Measurements from ENCODE around the gene SP5. TPM values are rescaled to one million over a fixed set of nuclear protein-coding genes. Genes with fewer than 3 reads are reported as not detected.
"Not testable (repeated sequence)": the region's sequence is repeated elsewhere in the genome, so short reads cannot be mapped to it uniquely, and the experiment has no call there.

Gene SP5
- total RNA-seq: not detected

DNA sequence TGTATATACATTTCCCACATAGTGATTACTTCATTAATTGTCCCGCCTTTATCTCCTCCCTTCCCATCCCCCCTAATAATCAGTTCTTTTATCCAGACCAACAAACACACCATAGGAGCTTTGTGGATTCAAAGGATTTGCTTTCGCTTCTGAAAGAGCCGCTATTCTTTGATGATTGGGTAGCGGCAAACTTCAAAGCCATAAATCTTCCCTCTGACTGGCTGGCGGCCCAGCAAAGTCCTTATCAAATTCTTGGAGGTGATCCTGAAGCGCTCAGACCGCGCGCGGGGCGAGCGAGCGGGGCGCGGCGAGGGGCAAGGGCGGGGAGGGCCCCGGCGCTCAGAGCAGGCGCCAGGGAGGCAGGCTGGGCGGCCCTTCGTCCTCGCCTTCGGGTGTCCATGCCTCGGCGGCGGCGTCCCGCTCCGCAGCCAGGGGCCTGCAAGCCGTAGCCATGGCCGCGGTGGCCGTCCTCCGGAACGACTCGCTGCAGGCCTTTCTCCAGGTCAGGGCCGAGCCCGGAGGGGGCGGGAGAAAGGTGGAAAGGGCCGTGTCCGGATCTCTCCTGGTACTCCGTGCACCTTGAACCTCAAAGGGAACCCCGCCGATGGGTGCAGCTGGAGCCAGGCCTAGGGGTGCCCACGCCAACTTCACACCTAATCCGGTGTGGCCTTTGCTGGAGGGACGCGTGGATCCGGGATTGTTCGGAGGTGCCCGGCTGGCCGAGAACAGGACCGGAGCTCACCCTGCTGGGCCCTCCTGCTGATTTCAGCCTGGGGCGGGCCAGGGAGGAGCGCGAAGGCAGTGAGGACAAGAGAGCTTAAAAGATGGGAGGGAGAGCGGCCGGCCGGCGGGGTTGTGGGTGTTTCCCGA lies at the start of gene SP5:
SP5 (plus strand) TSS at position 276 of the 870 bp plus-strand sequence; CDS start at position 452, 176 bp downstream.
- Mint-ChIP-seq H3K4me1 (peaks cover 25% of the 10 kb centered on the region), H3K36me3 (no peaks in the 10 kb centered on the region), H3K27me3 (peaks cover 82% of the 10 kb centered on the region), H3K9me3 (no peaks in the 10 kb centered on the region), H3K27ac (no peak within 1 kb of the TSS), H3K4me3 (peak within 1 kb of the TSS; percentile 69)
- DNase-seq: peak; percentile 44

DNA sequence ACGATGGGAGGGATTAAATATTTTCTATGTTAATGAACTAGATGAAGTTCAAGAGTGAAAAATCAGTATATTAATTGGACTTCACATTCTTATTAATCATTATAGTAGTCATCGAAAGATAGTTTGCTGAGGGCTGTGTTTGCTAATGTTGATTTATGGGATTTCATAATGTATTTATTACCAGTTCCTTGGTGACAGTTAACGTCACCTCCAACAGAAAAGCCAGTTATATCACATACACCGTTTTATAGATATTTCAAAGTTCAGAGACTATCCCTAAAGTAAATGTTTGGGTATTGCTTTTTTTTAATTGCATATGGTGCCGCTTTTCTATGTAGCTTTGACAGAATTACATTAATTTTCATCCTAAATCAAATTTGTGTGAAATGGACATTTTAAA lies 49.4 kb upstream of the SP5 start:
- no peak for DNase-seq

GRCh38 chr2:170669909-170670308 lies 45.2 kb upstream of the SP5 start:
- Mint-ChIP-seq H3K4me1 (no peaks in the 10 kb centered on the region), H3K4me3 (no peak overlapping the region), H3K27me3 (peaks cover 4% of the 10 kb centered on the region), H3K27ac (no peak overlapping the region), H3K9me3 (no peaks in the 10 kb centered on the region), H3K36me3 (no peaks in the 10 kb centered on the region)
- no peak for DNase-seq

More for the DNA sequence above, 49.4 kb upstream of the SP5 start:
- Mint-ChIP-seq H3K36me3 (no peaks in the 10 kb centered on the region), H3K4me3 (no peak overlapping the region), H3K27me3 (peaks cover 4% of the 10 kb centered on the region), H3K9me3 (no peaks in the 10 kb centered on the region), H3K4me1 (no peaks in the 10 kb centered on the region), H3K27ac (no peak overlapping the region)

DNA sequence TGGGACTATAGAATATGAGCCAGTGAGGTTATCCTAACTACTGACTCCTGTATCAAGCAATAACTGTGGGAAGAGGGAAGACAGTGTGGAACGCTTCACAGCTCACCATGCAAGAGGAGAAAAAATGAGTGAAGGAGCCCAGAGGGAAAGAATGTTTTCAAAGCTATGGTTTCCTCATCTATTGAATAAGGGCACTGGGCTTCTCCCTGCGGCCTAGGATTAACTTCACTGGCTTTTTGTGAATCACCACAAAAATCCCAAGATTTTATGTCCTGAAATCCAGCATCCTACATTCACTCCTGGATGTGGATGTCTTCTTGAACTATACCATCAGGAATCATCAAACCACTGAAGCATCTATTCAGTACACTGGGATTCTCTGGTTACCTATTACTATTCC lies 44.5 kb upstream of the SP5 start:
- no peaks in the 10 kb centered on the region for H3K4me1 Mint-ChIP-seq
- DNase-seq: no peak

DNA sequence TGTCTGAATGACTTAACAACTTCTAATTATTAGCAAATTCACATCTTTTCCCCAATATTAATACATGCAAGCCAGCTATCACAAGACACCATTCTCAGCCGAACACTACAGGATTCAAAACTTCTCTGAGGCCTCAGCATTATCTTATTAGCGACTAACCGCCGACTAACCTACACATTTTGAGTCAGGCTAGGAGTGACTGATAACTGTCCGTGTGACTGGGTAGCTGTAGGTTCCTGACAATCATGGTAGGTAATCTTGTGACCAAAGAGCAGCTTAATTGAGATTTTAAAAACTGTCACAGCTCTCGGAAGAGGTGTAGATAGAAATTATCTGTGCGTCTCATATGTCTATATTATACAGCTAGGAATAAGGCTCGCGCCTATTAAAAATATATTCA lies 44.1 kb upstream of the SP5 start:
- H3K27me3 Mint-ChIP-seq: peaks cover 4% of the 10 kb centered on the region

More for the DNA sequence above, 44.5 kb upstream of the SP5 start:
- Mint-ChIP-seq H3K36me3 (no peaks in the 10 kb centered on the region), H3K4me3 (no peak overlapping the region), H3K27ac (no peak overlapping the region), H3K27me3 (peaks cover 4% of the 10 kb centered on the region), H3K9me3 (no peaks in the 10 kb centered on the region)

DNA sequence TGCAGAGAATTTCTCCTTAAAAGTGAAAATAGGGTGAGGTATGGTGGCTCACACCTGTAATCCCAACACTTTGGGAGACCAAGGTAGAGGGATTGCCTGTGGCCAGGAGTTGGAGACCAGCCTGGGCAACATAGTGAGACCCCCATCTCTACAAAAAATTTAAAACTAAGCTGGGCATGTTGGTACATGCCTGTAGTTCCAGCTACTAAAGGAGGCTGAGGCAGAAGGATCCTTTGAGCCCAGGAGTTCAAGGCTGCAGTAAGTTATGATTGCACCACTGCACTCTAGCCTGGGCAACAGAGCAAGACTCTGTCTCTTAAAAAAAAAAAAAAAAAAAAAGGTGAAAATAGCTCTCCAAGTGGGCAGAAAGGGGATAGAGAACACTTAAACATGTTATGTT lies 40.9 kb upstream of the SP5 start:
- H3K36me3 Mint-ChIP-seq, H3K9me3 Mint-ChIP-seq, H3K4me1 Mint-ChIP-seq, H3K27me3 Mint-ChIP-seq, H3K27ac Mint-ChIP-seq, DNase-seq, H3K4me3 Mint-ChIP-seq: not testable (repeated sequence)

More for the DNA sequence above, 44.1 kb upstream of the SP5 start:
- Mint-ChIP-seq H3K9me3 (no peaks in the 10 kb centered on the region), H3K4me3 (no peak overlapping the region), H3K36me3 (no peaks in the 10 kb centered on the region), H3K4me1 (no peaks in the 10 kb centered on the region), H3K27ac (no peak overlapping the region)
- no peak for DNase-seq

- Mint-ChIP-seq H3K4me1 (no peaks in the 10 kb centered on the region), H3K4me3 (no peak overlapping the region), H3K36me3 (no peaks in the 10 kb centered on the region), H3K27me3 (peaks cover 3% of the 10 kb centered on the region), H3K27ac (no peak overlapping the region), H3K9me3 (no peaks in the 10 kb centered on the region)
- DNase-seq: no peak
Observed at GRCh38 chr2:170675701-170676100, 39.4 kb upstream of the SP5 start.

- Mint-ChIP-seq H3K36me3 (no peaks in the 10 kb centered on the region), H3K27me3 (peaks cover 6% of the 10 kb centered on the region), H3K27ac (no peak overlapping the region), H3K4me3 (no peak overlapping the region), H3K4me1 (no peaks in the 10 kb centered on the region), H3K9me3 (no peaks in the 10 kb centered on the region)
- DNase-seq: no peak
Observed at GRCh38 chr2:170679607-170680079, 35.5 kb upstream of the SP5 start.

DNA sequence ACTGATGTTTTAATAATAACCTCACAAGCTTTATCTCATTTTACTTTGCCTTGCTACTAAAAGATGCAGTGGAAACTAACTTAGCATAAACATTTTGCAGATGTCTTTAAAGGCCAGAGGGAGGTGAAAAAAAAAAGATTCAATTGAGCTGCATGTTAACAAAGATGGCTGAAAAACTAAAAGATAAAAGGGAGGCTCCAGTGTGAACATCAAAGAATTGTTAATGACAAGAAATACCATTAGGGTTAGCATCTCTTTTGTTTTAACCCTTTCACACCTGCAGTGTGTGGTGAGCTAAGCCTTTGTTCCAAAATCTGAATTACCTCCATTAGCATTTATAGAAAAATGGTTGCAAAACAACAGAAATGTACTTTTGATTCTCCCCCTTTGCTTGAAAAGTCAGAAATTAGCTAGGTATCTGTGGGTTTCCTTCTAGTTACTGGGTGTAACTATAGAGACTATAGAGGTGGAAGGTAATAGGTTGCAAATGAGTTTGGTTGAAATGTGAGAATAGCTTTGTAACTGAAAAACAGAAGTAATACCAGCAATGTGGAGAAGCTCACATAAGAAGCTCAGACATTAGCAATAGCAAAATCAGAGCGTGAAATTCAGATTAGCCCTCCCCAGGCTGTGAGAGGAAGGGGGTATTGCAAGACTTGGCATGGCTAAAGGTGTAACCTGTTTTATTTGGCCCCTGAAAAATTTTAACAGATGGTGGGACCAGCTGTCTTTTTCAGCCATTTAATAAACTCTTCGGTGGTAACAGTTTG lies 34.8 kb upstream of the SP5 start:
- Mint-ChIP-seq H3K27me3 (peaks cover 6% of the 10 kb centered on the region), H3K4me1 (no peaks in the 10 kb centered on the region), H3K36me3 (no peaks in the 10 kb centered on the region), H3K4me3 (no peak overlapping the region), H3K27ac (no peak overlapping the region), H3K9me3 (no peaks in the 10 kb centered on the region)
- DNase-seq: no peak

- no peak overlapping the region for H3K27ac Mint-ChIP-seq
- no peak for DNase-seq
- no peaks in the 10 kb centered on the region for H3K36me3 Mint-ChIP-seq
- peaks cover 6% of the 10 kb centered on the region for H3K27me3 Mint-ChIP-seq
- no peak overlapping the region for H3K4me3 Mint-ChIP-seq
- H3K4me1 Mint-ChIP-seq: no peaks in the 10 kb centered on the region
- no peaks in the 10 kb centered on the region for H3K9me3 Mint-ChIP-seq
Observed at GRCh38 chr2:170681311-170681710, 33.8 kb upstream of the SP5 start.

- no peaks in the 10 kb centered on the region for H3K9me3 Mint-ChIP-seq
- peaks cover 4% of the 10 kb centered on the region for H3K27me3 Mint-ChIP-seq
- H3K27ac Mint-ChIP-seq: no peak overlapping the region
- DNase-seq: no peak
- no peaks in the 10 kb centered on the region for H3K4me1 Mint-ChIP-seq
- H3K4me3 Mint-ChIP-seq: no peak overlapping the region
- no peaks in the 10 kb centered on the region for H3K36me3 Mint-ChIP-seq
Observed at GRCh38 chr2:170685591-170685990, 29.5 kb upstream of the SP5 start.

DNA sequence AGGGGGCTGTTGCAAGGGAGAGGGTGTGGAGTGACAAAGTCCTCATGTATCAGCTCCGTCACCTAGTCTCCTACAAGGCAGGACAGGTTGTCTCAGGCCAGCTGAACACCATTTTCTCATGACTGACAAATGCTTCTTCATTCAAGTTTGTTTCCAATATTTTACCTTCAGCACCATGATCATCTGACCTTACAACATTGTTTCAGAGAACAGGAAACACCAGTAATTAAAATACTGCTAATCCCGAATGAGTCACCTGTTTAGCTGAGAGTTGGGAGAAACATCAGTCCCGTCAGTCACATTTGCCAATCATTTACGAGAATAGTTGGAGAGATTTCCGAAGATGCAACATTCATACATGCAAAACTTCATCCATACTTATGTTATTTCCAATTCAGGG lies 25.7 kb upstream of the SP5 start:
- H3K36me3 Mint-ChIP-seq: no peaks in the 10 kb centered on the region
- no peak overlapping the region for H3K4me3 Mint-ChIP-seq
- no peaks in the 10 kb centered on the region for H3K9me3 Mint-ChIP-seq
- H3K4me1 Mint-ChIP-seq: no peaks in the 10 kb centered on the region
- no peaks in the 10 kb centered on the region for H3K27me3 Mint-ChIP-seq
- H3K27ac Mint-ChIP-seq: no peak overlapping the region
- DNase-seq: no peak

- no peak for DNase-seq
- Mint-ChIP-seq H3K4me1 (no peaks in the 10 kb centered on the region), H3K27me3 (no peaks in the 10 kb centered on the region), H3K36me3 (no peaks in the 10 kb centered on the region), H3K9me3 (no peaks in the 10 kb centered on the region), H3K4me3 (no peak overlapping the region), H3K27ac (no peak overlapping the region)
Observed at GRCh38 chr2:170690640-170691039, 24.5 kb upstream of the SP5 start.

DNA sequence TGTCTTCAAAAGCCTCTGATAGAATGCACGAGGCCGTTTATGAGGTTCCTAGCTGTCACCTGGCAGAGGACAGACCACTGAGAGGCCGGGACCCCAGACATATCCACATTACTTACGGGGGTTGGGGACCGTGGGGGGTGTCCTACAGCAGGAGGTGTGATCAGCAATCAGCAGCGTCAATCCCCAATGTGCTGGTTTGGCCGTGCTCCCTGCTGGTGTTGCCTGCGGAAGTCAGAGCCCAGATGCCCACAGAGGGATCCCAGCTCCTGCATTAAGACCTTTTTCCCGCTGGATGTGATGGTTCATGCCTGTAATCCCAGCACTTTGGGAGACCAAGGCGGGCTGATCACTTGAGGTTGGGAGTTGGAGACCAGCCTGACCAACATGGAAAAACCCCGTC lies 20.8 kb upstream of the SP5 start:
- H3K4me1 Mint-ChIP-seq: no peaks in the 10 kb centered on the region
- no peak for DNase-seq
- H3K27ac Mint-ChIP-seq: no peak overlapping the region
- no peak overlapping the region for H3K4me3 Mint-ChIP-seq
- no peaks in the 10 kb centered on the region for H3K36me3 Mint-ChIP-seq
- H3K9me3 Mint-ChIP-seq: no peaks in the 10 kb centered on the region
- no peaks in the 10 kb centered on the region for H3K27me3 Mint-ChIP-seq

DNA sequence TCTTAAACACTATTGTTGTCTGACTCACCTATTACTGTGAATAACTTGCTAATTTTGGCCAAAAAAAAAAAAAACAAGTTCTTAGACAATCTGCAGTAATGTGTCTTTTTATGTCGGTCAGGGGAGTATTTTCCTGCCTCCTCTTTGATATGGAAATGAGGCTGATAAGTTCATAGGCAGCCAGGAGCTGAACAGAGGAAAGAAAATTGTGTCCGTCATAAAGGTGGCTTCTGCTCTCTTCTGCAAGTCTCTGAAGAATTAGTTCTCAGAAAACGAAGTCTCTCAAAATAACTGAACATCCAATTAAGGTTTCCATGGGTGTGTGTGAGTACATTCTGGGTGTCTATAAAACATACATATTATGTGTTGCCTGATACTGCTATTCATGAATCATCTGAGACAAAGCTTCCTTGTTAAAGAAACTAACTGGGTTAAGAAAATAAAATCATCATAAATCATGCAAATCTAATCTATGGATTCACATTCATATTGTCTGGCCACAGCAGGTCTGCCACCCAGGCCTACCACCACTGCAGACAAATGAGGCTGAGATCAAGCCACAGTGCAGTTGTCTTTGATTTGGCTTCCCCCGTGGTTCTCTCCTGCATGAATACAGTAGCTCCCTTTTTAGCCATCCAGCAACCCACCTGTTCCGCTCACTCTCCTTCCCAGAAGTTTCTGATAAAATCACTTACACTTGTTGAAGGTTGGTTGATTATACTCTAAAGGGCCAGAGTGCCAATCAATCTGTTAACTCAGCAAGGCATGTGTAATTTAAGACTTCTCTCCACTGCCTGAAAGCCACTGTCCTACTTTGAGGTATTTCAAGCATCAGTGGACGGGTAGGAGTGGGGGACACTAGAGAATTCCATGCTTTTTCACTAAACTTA lies 19.4 kb upstream of the SP5 start:
- no peaks in the 10 kb centered on the region for H3K9me3 Mint-ChIP-seq
- H3K27me3 Mint-ChIP-seq: no peaks in the 10 kb centered on the region
- DNase-seq: no peak
- H3K27ac Mint-ChIP-seq: no peak overlapping the region
- no peaks in the 10 kb centered on the region for H3K36me3 Mint-ChIP-seq
- no peaks in the 10 kb centered on the region for H3K4me1 Mint-ChIP-seq
- H3K4me3 Mint-ChIP-seq: no peak overlapping the region

Data from activated naive CD8-positive, alpha-beta T cell treated with anti-CD3 and anti-CD28 coated beads for 36 hours (primary cell).